IPS-18c (cell line): Measurements from ENCODE around the gene PITPNC1.
"Not testable (repeated sequence)": the region's sequence is repeated elsewhere in the genome, so short reads cannot be mapped to it uniquely, and the experiment has no call there.

Source experiments
- H3K4me3 ChIP-seq: 2 replicates; pipeline ENCODE4 v1.7.0; 2013; ENCODE audit warnings: low read depth, mild to moderate bottlenecking, low read length, moderate library complexity; ENCODE audit not compliant: insufficient read depth
- H3K9me3 ChIP-seq: one replicate; pipeline ENCODE4 v1.6.1; 2013; ENCODE audit warnings: mild to moderate bottlenecking, low read length, moderate library complexity; ENCODE audit not compliant: control insufficient read depth, insufficient read depth

The PITPNC1 gene

GRCh38 chr17:67578679-67579405 lies 201.8 kb downstream of the PITPNC1 start:
- H3K4me3 ChIP-seq, H3K9me3 ChIP-seq: not testable (repeated sequence)

DNA sequence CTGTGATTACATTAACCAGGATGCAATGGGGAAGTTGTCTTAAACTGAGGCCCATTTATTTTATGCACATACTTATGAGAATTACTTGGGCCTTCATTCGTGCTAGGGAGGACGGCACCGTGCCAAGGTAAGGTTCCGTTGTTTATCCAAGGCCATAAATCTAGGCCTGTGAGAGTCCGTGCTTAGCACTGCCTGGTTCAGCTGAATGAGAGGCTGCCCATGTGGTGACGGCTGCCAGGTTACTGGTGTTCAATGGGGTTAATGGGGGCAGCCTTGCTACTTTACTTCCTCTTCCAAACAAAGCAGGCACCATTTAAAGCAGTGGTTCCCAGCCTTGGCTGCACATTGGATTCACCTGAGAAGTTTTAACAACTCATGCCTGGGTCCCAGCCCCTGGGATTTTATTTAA lies 205.6 kb downstream of the PITPNC1 start:
- H3K9me3 ChIP-seq = no peaks in the 10 kb centered on the region
- no peak overlapping the region for H3K4me3 ChIP-seq

GRCh38 chr17:67585077-67585602 lies 208.1 kb downstream of the PITPNC1 start:
- H3K9me3 ChIP-seq = no peaks in the 10 kb centered on the region

GRCh38 chr17:67588326-67588725 lies 211.2 kb downstream of the PITPNC1 start:
- no peak overlapping the region for H3K4me3 ChIP-seq
- H3K9me3 ChIP-seq = no peaks in the 10 kb centered on the region

More at GRCh38 chr17:67585077-67585602, 208.1 kb downstream of the PITPNC1 start:
- H3K4me3 ChIP-seq = no peak overlapping the region; the same call in 1 of the 2 replicates

GRCh38 chr17:67594115-67594880 lies 217.2 kb downstream of the PITPNC1 start:
- no peaks in the 10 kb centered on the region for H3K9me3 ChIP-seq
- no peak overlapping the region for H3K4me3 ChIP-seq

DNA sequence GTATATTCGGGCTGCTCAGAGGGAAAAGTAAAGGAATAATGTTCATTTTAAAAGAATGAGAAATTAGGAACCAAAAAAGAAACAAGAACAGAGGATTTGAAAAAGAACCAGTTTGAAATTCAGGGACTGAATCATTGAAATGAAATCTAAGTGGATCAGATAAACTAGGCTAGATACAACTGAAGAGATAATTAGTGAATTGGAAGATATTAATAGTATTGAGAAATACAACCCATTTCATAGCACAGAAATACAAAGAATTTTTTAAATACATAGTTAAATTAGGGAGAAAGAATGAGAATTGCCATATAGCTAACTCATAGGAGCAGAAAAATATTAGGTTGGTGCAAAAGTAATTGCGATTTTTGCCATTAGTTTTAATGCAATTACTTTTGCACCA lies 223.3 kb downstream of the PITPNC1 start:
- Histone ChIP-seq H3K9me3 (no peaks in the 10 kb centered on the region), H3K4me3 (no peak overlapping the region)

DNA sequence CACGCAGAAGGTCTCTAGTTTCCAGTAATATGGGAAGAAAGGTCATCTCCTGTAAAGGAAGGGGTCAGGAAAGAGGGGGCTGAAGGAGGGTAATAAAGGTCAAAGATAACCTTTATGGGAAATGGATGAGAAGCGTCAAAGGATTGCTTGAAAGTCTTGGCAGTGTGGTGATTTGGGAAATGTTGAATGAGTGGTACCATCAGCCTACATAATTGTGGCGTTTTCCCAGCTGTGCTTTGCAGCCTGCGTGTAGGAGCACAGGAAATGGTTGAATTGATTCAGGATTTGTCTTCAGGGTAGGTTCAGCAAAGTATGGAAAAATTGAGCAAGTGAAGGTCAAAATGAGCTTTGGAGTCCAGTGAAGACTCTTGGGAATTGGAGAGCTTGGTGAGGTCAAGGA lies 224.8 kb downstream of the PITPNC1 start:
- Histone ChIP-seq H3K4me3 (no peak overlapping the region), H3K9me3 (no peaks in the 10 kb centered on the region)

DNA sequence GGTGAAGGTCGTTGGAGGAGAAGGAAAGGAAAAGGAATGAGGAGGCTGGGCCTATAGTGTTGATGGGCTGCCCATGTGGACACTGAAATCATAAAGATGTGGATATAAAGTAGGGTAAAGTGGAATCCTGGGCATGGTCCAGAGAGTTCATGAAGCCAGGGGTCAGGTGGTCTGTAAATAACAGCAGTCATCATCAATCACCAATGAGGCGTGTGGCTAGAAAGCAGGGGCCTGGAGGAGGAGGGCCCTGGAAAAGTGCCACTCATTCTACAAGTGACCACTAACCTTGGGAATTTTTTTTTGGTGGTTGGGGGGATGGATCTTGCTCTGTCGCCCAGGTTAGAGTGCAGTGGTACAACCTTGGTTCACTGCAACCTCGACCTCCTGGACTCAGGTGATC lies 225.4 kb downstream of the PITPNC1 start:
- Histone ChIP-seq H3K4me3 (no peak overlapping the region), H3K9me3 (no peaks in the 10 kb centered on the region)

DNA sequence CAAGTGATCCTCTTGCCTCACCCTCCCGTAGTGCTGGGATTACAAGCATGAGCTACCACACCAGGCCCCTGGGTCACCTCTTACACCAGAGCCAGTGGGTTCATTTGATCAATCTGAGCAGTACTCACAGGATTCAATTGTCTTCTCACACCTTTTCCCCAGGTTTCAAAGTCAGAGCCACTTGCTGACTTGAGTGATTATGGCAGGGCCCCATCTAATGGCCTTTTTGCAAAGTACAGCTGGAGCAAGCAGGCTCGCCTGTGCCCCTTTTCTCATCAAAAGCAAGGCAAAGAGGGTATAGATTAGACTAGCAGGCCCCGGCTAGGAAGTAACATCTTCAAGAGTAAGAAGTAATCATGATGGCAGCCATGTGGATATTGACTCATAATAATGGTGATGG lies 225.9 kb downstream of the PITPNC1 start:
- no peak overlapping the region for H3K4me3 ChIP-seq
- H3K9me3 ChIP-seq = no peaks in the 10 kb centered on the region

DNA sequence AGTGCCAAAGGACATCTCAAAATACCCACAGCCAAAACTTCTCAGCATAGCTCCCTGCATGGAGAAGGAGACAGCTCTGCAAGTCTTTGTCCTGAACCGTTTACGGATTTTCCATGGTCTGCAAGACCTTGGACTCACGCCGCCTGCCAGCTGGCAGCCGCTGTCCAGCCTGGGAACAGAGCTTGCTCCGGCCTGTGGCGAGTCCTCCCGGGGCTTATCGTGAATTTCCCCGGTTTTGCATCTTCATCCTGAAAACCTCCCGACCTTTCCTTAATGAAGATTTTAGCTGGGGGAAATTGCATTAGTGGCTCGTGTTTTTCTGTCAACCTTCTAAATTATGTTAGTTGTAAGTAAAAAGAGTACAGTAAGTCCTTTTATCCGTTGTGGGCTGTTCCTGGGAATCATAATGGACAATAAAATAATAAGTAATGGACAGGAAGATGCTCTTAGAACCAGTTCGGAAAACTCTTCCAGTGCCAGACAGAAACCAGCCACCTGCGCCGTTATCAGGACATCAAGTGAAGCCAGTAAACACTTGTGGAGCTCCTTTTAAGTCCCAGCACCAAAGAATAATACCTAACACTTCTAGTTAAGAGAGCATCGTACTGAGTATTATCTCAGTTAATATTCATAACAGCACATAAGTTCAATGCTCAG lies 228.3 kb downstream of the PITPNC1 start:
- Histone ChIP-seq H3K4me3 (no peak overlapping the region), H3K9me3 (no peaks in the 10 kb centered on the region)

DNA sequence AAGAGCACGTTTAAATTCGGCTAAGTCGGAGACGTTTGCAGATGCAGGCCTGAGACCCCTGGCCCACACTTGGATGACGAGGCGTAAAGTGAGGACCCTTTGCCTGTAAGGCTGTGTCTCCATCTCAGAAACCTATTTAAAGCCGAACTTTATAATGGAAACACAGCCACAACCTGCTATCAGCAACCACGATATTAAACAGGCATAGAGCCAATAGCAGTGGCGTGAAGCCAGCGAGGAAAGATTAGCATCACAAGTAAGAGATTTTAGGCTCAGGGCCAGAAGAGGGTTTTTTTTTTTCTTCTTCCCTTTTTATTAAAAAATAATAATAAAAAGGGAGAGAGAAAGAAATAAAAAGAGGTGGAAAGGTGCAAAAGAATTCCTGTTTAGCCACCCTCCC lies 229.4 kb downstream of the PITPNC1 start:
- Histone ChIP-seq H3K9me3 (no peaks in the 10 kb centered on the region), H3K4me3 (no peak overlapping the region)

DNA sequence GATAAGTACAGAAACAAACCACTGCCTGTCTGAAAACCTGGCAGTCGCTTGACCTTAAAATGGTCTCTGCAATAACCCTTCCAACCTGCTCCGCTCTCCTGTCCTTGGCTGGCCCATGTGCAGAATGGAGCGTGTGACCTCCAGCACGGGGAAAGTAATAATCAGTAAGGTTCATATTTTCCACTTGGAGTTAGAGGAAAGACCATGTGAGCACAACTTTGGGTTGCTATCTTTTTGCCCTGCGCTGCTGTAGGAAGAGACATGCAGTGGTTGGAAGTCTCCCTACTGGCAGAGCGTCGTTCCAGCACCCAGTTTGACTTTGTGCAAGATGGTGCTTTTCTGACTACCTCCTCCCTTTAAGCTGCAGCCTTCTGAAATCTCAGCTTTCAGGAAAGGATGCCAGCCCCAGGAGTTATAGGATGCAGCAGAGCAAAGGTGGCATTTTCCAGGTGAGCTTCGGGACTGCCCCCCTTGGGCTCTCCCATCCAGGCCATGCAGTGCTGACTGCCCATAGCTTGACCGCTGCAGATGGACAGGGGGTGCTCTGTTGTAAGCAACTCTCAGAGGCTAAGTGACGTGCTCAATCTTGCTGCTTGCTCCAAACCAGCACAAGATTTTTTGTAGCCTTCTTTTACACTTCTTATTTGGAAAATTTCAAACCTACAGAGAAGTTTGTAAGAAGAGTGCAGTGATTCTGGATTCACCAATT lies 230.0 kb downstream of the PITPNC1 start:
- no peaks in the 10 kb centered on the region for H3K9me3 ChIP-seq
- H3K4me3 ChIP-seq = no peak overlapping the region

GRCh38 chr17:67610061-67610460 lies 233.0 kb downstream of the PITPNC1 start:
- H3K4me3 ChIP-seq = no peak overlapping the region
- peaks cover 2% of the 10 kb centered on the region for H3K9me3 ChIP-seq

- H3K9me3 ChIP-seq = peaks cover 2% of the 10 kb centered on the region
Measured at GRCh38 chr17:67613961-67614360, 236.9 kb downstream of the PITPNC1 start.

DNA sequence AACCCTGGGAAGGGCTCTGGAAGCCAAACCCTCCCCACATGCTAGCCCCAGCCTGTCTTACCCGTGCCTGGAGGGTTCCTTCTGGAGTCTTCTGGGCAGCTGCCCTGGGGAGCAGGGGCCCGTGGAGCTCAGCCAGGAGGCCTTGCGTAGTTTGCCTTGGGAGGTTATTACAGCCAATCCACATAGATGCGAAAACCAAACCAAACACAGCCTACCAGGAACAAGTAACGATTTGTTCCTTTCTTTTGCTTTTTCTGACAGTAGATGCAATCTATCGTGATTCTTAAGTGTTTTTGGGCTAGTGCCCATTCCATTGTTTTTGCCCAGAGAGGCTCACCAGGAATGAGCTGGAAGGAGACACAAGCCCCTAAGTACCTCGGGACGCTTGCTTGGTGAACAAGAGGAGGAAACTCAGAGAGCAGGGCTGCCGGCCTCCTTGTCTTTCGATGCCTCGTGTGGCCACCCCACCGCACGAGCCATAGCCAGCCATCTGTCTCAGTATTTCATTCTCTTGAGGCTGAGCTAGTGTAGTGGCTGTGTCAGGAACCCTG lies 238.0 kb downstream of the PITPNC1 start:
- Histone ChIP-seq H3K4me3 (no peak overlapping the region), H3K9me3 (peaks cover 2% of the 10 kb centered on the region)

More at GRCh38 chr17:67613961-67614360, 236.9 kb downstream of the PITPNC1 start:
- H3K4me3 ChIP-seq = no peak overlapping the region

- Histone ChIP-seq H3K4me3 (no peak overlapping the region), H3K9me3 (peaks cover 2% of the 10 kb centered on the region)
Measured at GRCh38 chr17:67615736-67616135, 238.7 kb downstream of the PITPNC1 start.
